NOMO-1 (cell line): ENCODE results near the gene OTOP2.
"Not testable (repeated sequence)": the region's sequence is repeated elsewhere in the genome, so short reads cannot be mapped to it uniquely, and the experiment has no call there.

ENCODE experiments used
- DNase-seq, 2 experiments: peaks; one replicate each; lab custom pipeline; 2025; ENCODE audit not compliant: unreplicated experiment in 2 of 2; lab: John Stamatoyannopoulos, UW

The OTOP2 gene

DNA sequence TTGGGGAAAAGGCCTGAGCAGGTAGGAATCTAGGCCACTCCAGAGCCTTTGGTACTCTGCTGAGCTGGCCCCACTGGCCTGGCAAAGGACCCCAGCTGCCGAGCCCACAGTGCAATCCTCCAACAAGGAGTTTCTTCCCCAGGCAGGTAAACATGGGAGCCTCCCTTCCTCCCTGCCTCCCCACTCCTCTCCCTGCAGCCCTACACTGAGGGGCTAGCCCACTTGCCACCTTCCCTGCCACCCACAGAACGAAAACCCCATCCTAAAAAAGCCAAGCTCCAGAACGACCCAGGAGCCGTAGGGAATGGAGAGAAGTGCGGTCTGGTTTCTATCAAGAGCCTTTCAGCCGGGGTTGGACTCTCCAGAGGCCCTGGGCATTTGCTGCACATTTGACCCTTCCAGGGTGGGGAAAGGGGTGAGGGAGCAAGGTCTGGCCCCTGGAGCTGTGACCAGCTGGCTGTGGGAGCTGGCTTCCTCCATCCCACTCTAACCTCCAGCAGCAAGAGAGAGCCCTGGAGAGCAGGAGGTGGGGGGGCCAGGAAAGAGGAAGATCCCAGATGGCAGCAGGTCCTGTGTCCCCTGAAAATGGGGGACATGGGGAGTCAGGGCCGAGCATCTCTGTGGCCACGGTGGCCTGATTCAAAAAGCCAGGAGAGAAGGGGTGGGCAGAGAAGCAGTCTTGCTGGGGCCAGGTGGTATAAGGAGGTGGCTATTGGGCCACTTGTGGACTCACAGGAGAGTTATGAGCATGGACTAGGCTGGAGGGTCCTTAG lies 47.2 kb downstream of the OTOP2 start:
- DNase-seq: no peak

- DNase-seq: no peak
Observed at GRCh38 chr17:74971842-74972106, 47.7 kb downstream of the OTOP2 start.

DNA sequence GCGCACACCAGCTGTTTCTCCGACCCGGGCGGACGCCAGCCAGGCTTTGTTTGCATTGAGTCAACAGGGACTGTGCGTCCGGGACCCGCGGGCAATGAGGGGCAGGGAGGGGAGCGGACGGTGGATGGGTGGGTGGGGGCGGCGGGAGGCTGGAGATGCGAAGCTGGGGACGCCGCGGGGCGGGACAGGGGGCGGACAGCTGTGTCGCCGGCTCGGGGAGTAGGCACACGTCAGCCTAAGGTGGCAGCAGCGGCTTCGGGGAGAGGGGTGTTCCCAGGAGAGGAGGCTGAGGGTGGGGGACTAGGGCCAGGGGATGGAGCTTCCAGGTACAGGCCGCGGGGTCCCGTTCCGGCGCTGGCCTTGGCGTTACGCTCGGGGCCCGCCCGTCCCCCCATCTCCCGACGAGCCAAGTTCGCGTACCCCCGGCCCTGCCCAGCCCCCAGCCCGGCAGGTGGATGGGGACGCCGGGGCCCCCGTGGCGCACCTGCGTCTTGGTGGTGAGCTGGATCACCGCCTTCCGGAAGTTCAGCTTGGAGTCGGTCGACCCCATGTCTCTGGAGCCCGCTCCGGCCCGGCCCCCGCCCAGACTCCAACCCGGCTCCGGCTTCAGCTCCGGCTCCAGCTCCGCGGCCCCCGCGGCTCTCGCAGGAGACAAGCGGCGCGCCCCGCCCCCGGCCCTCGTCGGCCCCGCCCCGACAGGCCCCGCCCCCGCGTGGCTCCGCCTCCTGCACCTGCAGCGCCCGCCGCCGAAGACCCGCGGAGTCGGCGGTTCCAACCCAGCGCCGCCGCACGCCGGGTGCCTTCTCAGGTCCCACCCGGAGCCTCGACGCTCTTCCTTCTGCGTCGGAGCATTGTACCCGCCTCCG lies 48.3 kb downstream of the OTOP2 start, which contains the start of gene HID1:
TSS of gene HID1 (minus strand) at position 653 of the 866 bp plus-strand sequence. CDS start at position 550, 103 bp downstream.
- DNase-seq: no peak

- no peak for DNase-seq
Observed at GRCh38 chr17:74972973-74973328, 48.9 kb downstream of the OTOP2 start.

DNA sequence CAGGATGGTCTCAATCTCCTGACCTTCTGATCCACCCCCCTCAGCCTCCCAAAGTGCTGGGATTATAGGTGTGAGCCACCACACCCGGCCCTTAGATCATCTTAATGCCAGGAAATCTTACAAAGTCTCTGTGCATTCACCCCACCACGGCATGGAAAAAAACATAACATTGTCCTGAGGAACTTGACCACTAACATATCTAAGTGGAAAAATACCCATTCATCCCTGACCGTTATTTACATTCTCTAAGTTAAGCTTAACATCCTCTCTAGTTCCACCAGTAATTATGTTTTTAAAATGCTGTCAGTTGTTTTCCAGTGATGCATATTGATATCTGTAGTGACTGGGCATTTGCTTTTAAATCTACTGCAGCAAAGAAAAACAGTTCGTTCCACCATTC lies 51.9 kb downstream of the OTOP2 start:
- DNase-seq: no peak

GRCh38 chr17:74977802-74978201 lies 53.7 kb downstream of the OTOP2 start:
- no peak for DNase-seq

DNA sequence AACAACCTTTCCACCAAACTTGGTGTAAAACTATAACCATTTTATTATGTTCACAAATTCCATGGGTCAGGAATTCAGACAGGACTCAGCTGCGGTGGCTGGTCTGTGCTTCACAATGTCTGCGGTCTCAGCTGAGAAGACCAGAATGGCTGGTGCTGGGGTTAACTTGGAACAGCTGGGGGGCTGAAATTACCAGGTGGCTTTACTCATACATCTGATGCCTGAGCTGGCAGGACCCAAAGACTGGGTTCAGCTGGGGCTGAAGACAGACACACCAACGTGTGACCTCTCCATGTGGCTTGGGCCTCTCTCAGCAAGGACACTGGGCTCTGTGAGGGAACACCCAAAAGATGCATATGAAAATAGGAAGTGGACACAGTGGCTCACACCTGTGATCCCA lies 54.2 kb downstream of the OTOP2 start:
- no peak for DNase-seq

- no peak for DNase-seq
Observed at GRCh38 chr17:74979408-74980146, 55.5 kb downstream of the OTOP2 start.

DNA sequence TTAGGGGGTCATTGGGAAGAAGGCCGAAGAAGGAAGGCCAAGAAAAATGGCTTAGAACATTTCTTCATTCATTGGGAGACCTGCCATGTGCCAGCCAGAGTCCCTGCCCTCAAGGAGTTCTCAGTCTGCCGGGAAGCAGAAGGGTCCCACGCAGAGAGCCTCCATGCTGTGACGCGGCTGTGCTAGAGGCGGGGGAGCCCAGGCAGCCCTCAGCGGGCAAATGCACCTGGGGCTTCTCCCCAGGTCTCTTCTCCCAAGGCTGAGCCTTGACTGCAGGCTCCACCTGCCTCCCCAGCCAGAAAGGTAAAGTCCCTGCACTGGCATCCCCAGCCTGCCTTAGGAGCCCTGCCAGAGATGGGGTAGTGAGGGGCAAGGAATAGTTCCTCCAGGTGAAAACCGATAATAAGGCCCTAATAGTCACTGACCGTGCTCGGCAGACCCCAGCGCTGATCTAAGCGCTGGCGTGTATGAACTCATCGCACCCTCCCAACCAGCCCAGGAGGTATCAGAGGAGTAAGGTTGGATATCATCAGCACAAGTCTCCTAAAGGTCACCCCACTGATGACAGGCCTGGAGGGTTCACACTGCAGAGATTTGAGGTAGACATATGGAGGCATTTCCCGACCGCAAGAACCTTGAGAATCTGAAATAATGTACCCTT lies 57.4 kb downstream of the OTOP2 start:
- no peak for DNase-seq

- DNase-seq: peak; percentile 57 to 70
Observed at GRCh38 chr17:74981979-74982662, 58.0 kb downstream of the OTOP2 start.

GRCh38 chr17:74982663-74983313 lies 58.7 kb downstream of the OTOP2 start:
- not testable (repeated sequence) for DNase-seq
